ENCODE data around the gene TFG.
"Not testable (repeated sequence)": the region's sequence is repeated elsewhere in the genome, so short reads cannot be mapped to it uniquely, and the experiment has no call there.

Gene TFG

GRCh38 chr3:100708989-100709841, at the start of gene TFG:
Gene TFG, plus strand, starts transcription at chr3:100709494. Its CDS starts 4,192 bp downstream, at chr3:100713686.
- DNase-seq (ENCODE audit: low read depth), result peak; percentile 94
- TF ChIP-seq CTCF (conservative IDR thresholded peaks at IDR 0.05; ENCODE audit: low read depth, low read length), result no peak
- H3K4me3 ChIP-seq (ENCODE audit: low read length), result peak within 1 kb of the TSS; percentile 83

GRCh38 chr3:100661294-100661693, 48.0 kb upstream of the TFG start:
- not testable (repeated sequence) for DNase-seq (ENCODE audit: low read depth); H3K4me3 ChIP-seq (ENCODE audit: low read length)

- TF ChIP-seq CTCF (conservative IDR thresholded peaks at IDR 0.05; ENCODE audit: low read depth, low read length), result no peak
- no peak overlapping the region for H3K4me3 ChIP-seq (ENCODE audit: low read length)
- DNase-seq (ENCODE audit: low read depth), result peak; percentile 46
Measured at GRCh38 chr3:100662113-100662823, 47.0 kb upstream of the TFG start.

GRCh38 chr3:100665230-100665629, 44.1 kb upstream of the TFG start:
- H3K4me3 ChIP-seq (ENCODE audit: low read length), result no peak overlapping the region
- TF ChIP-seq CTCF (conservative IDR thresholded peaks at IDR 0.05; ENCODE audit: low read depth, low read length), result no peak
- no peak for DNase-seq (ENCODE audit: low read depth)

- DNase-seq (ENCODE audit: low read depth), result peak; percentile 65
- not testable (repeated sequence) for H3K4me3 ChIP-seq (ENCODE audit: low read length)
Measured at GRCh38 chr3:100666699-100667098, 42.6 kb upstream of the TFG start.

- not testable (repeated sequence) for H3K4me3 ChIP-seq (ENCODE audit: low read length); DNase-seq (ENCODE audit: low read depth)
Measured at GRCh38 chr3:100667316-100667715, 42.0 kb upstream of the TFG start.

- not testable (repeated sequence) for H3K4me3 ChIP-seq (ENCODE audit: low read length); DNase-seq (ENCODE audit: low read depth)
Measured at GRCh38 chr3:100670995-100671394, 38.3 kb upstream of the TFG start.

- no peak for TF ChIP-seq CTCF (conservative IDR thresholded peaks at IDR 0.05; ENCODE audit: low read depth, low read length)
- H3K4me3 ChIP-seq (ENCODE audit: low read length), result no peak overlapping the region
- DNase-seq (ENCODE audit: low read depth), result no peak
Measured at GRCh38 chr3:100681496-100681895, 27.8 kb upstream of the TFG start.

- DNase-seq (ENCODE audit: low read depth), result no peak
- H3K4me3 ChIP-seq (ENCODE audit: low read length), result no peak overlapping the region
- no peak for TF ChIP-seq CTCF (conservative IDR thresholded peaks at IDR 0.05; ENCODE audit: low read depth, low read length)
Measured at GRCh38 chr3:100682056-100682853, 27.0 kb upstream of the TFG start.

All from retinal pigment epithelial cell (primary cell).